Hypothalamus (tissue), 51 donors: ENCODE measurements around the gene PITPNM1.

Source experiments
- DNase-seq, 51 donors: peaks; one replicate each; lab custom pipeline; 2025; lab: John Stamatoyannopoulos, UW

PITPNM1 gene

DNA sequence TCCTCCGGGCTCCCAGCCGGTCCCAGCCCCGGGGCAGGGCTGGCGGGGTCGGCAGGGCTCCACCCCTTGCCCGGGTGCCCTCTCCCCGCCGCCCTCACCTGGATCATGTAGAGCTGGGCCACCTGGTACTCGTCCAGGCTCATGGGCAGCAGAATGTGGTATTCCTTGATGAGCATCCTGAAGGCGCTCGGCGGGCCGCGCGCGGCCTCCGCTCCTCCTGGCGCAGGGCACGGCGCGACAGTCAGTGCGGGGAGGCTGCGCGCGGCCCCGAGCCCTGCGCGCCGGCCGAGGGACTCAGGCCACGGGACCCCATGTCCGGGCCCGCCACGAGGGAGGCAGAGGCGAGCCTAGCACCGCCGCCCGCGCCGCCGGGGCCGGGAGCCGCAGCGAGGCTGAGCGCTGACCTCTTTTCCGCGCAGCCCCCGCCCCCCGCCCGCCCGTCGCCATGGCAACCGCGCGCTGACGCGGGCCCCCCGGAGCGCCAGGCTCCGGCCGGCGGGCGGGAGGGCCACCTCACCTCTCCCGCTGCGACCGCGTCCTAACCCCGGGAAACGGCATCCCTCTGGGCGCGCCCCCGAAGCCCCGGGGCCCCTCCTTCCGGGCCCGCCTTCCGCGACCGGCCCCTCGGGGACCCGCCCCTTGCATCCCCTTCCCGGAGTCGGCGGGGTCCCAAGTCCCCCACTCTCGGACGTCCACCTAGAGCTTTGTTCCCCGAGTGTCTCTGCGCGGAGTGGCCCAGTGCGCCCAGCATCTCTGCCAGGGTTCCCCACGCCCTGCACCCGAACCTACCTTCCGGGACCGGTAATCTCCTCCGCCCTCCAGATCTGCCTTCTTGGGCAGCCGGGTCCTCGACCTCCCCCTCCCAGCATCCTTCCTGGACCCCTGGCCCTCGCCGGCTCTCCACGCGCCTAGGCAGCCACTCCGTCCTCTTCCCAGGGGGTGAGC is 886 bp downstream of the PITPNM1 start:
- peak in 19 of 51 donors; percentile 5 to 66 (median 35) for DNase-seq

DNA sequence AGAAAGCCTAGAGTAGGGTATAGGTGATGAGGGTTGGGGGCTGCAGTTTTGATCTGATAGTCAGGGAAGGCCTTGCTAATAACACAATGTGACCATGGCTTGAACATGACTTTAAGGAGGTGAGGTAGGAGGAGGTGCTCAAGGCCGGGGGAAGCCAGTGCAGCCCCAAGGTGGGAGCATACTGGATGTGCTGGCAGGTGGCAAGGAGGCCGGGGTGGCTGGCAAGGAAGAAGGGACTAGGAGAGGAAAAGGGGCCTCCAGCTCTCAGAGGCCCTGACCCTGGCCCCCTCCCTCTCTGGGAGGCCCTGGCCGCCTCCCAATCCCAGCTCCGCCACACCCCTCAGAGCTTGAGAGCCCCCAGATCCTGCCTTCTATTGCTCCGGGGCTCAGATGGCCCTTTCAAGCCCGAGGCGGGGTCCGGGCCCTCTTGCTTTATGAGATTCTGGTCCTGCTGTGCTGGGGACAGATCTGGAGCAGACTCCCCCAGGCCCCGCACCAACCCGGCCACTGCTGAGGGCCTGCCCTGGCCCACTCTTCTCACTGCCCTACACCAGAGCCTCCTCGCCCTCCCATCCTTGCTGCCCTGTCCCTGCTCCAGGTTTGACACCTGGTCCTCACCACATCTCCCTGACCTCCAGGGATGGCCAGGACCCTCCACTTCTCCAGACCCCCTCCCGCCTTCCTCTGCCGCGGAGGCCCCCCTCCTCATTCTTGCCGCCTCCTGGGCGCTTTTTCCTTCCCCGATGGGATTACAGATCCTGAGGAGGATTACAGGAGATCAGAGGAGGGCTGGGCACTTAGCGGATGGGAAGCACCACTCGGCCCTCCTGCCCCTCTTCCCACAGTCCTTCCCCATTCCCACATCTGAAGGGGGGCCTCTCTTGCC is 1.8 kb downstream of the PITPNM1 start:
- no peak for DNase-seq

GRCh38 chr11:67502328-67502979 is 2.7 kb downstream of the PITPNM1 start:
- DNase-seq = no peak

DNA sequence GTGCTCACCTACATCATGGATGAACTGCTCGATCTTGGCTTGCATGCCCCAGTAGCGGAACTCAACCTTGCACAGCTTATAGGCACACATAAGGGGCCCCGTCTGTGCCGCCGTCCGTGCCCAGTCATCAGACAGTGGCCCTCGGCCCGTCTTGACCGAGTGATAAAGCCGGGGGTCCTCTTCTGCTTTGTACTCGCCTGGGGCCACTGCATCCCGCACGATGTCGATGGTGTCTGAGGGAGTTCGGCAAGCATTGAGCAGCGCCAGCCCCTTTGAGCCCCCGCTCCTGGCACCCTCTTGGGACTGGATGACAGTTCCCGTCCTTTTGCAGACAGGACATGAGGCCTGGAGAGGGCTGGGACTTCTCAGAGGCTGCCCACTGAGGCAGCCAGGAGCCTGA is 3.3 kb downstream of the PITPNM1 start:
- DNase-seq = no peak

DNA sequence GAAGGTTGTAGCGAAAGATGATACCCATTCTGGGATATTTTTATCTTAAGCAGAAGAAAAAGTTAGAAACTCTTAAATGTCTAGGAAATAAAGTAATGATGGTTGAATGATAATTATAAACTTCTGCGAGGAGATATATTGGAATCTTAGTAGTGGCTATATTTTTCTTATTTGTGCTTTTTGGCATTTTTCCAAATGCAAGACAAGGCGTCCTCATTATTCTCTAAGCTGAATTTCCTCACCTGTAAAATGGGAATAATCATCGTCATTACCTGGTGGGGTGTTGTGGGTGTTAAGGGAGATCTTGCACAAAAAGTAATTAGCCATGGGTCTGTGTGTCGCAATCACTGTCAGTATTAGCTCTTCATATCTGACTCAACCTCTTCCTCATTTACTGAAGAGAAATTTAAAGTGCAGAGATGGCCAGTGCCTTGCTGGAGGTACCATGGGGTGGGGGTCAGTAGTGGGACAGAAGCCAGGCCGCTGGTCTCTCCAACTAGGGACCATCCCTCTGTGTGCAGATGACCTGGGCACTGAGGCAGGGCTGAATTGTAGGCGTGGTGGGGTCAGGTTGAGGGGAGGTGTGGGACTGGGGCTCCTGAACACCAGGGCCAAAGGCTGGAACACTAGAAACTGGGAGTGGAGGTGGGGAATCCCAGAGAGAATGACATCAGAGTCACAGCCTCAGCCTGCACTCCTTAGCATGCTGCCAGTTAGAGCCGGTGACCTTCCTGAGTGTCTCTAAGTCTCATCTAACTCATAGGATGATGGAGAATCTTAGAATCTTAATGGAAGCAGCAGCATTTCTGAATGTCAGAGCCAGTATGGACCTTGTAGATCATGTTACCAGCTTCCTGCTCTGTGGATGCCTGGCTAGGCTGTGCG is 4.1 kb downstream of the PITPNM1 start:
- no peak for DNase-seq

DNA sequence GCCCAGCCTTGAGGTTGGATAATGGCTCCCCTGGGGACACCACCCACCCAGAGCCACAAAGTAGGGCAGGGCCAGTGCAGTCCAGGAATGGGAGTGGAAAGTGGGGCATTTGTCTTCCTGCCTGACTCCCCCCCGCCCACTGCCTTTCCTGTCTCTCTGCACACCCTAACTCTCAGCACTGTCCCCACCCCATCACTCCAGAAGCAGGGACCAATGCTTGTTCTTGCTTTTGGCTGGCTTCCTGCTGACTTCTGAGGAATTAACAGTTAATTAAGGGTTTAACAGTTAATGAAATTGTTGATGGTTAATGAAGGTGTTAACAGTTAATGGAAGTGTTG is 4.7 kb downstream of the PITPNM1 start:
- DNase-seq = no peak

DNA sequence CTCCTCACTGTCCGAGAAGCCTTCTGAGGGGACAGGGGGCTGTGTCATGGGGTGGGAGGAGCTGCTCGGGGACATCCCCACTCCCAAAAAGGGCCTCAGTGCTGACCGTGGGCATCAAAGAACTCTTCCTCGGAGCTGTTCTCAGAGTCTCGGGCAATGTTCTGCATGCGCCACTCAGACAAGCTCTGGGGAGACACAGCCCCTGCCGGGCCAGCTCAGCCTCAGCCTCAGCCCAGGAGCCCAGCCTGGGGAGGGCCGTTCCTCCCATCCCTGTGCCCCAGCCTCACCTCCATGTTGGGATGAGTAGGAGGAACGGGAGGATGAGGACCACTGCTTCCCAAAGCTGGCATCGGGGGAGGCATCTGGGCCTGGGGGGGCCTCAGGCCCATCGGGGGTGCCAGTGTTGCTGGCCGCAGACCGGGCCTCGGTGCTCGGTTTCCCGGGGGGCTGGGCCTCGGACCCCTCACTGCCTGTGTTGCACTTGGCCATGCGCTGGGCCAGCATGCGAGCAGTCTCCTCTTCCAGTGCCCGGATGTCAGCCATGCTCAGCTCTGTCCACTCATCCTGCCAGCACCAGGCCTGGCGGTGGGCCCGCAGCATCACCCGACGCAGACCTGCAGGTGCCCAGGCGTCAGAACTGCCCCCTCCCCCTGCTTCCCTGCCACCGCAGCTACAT is 5.2 kb downstream of the PITPNM1 start:
- DNase-seq = no peak

GRCh38 chr11:67498544-67498972 is 6.6 kb downstream of the PITPNM1 start:
- no peak for DNase-seq

DNA sequence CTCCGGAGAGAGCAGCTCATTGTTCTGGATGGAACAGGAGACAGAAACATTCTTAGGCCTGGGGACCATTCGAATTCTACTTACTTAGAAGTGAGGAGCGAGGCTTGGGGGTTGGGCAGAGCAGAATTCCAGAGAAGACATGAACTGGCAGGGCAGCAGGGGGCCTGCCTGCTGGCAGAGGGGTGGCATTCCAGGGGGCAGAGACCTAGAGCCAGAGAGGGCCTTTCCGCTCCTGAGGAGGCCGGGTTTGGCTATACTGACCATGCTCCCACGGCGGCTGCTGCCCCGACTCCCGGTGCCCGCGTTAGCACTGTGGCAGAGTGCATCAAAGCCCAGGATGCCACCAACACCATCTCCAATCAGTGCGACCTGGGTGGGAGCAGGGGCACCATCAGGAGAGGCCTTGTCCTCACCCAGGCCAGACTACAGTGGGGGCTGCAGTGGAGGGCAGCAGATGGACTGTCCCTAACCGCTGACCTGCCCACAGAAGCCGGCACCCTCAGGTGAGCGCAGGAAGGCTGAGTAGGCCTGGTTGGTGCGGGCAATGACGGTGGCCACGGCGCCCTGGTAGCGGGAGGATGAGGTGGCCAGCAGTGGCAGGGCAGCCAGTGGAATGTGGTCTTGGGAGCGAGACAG is 7.4 kb downstream of the PITPNM1 start:
- DNase-seq = no peak

DNA sequence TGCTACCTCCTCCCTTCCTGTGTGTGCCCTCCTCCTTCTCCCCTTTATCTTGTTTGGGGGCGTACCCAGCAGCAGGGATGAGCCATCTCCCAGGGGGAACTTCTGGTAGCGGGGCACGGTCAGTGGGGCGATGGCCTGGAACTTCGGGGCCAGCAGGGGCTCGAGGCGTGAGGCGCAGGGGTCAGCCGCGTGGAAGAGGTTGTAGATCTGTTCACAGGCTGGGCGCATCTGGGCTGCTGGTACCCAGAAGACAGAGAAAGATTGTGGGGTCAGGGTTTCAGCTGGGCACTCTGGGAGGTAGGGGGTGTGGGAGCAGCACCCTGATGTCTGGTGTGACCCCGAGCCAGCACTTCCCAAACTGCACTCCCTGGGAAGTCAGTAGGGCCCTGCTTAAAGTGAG is 9.1 kb downstream of the PITPNM1 start:
- no peak for DNase-seq

- DNase-seq = no peak
Observed at GRCh38 chr11:67495234-67496005, 9.7 kb downstream of the PITPNM1 start.

DNA sequence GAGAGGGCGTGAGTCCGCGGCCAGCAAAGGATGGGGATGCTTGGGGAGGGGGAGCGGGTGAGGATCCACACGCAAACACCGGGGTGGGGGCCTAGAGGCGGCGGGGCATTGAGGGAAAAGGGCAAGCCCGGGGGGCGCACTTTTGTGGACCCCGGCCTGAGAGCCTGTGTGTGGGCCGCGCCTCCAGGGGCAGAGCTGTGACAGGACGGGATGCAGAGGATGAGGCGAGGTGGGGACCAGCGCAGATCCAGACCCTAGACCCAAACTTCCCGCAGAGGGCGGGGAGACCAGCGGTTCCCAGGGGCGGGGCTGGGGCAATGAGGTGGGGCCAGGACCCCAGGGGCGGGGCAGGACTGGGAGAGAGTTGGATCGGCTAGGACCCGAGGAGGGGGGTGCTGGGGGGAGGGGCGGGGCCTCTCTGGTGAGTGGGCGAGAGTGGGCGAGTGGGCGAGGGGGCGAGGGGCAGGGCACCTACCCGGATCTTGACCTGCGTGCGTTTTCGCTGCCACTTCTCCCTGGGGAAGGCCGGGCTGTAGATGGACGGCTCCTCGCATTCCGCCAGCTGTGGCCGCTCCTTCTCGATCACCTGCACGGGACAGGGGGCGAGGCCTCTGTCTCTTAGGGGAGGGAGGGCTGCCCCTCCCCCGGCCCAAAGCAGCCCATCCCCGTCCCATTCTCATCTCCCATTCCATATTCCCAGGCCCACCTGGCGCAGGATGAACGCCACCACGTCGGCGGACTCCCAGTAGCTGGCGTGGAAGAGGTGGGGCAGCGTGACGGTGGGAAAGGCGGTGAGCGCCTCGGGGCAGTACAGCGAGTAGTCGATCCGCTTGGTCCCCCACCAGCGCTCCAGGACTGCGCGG is 10.6 kb downstream of the PITPNM1 start:
- no peak for DNase-seq

- no peak for DNase-seq
Observed at GRCh38 chr11:67493548-67494370, 11.4 kb downstream of the PITPNM1 start.

DNA sequence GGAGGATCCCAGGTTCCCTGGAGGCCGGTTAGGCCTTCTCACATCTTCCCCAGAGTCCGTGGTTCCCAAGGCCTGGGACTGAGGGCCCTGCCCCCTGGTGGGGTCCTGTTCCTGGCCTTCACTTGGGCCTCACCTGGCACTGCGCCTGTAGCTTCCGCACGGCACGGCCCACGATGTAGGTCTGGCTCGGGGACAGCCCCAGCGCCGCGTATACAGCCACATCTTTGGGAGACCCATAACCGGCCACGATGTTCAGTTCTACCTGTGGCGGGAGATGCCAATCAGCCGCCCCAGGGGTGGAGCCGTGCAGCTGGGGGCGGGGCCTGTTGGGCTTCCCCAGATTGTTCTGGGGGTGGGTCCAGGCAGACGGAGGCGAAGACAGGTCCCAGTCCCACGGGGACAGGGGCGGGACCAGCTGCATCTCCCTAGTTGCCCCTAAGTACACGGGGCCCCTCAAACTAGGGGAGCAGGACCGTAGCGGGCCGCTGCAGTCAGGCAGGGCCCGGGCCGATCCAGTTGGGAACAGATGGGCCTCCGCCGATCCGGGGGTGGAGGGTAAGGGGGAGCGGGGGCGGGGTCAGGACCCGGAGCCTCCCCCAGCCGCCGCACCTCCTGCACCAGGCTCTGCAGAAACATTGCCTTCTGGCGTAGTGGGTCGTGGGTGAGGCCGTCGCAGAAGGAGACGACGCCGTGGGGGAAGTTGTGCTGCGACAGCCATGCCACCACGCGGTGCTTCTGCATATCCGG is 12.2 kb downstream of the PITPNM1 start:
- DNase-seq = no peak

- no peak for DNase-seq
Observed at GRCh38 chr11:67492069-67492727, 13.0 kb downstream of the PITPNM1 start.
